ENCODE measurements around the gene ATP5PD.

GRCh38 chr17:75012346-75013091, 34.2 kb downstream of the ATP5PD start, which contains the start of gene MRPL58:
- TF ChIP-seq, protein P1, sequence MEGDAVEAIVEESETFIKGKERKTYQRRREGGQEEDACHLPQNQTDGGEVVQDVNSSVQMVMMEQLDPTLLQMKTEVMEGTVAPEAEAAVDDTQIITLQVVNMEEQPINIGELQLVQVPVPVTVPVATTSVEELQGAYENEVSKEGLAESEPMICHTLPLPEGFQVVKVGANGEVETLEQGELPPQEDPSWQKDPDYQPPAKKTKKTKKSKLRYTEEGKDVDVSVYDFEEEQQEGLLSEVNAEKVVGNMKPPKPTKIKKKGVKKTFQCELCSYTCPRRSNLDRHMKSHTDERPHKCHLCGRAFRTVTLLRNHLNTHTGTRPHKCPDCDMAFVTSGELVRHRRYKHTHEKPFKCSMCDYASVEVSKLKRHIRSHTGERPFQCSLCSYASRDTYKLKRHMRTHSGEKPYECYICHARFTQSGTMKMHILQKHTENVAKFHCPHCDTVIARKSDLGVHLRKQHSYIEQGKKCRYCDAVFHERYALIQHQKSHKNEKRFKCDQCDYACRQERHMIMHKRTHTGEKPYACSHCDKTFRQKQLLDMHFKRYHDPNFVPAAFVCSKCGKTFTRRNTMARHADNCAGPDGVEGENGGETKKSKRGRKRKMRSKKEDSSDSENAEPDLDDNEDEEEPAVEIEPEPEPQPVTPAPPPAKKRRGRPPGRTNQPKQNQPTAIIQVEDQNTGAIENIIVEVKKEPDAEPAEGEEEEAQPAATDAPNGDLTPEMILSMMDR (IDR thresholded peaks at IDR 0.05; ENCODE audit: low read depth, low read length, poor library complexity, severe bottlenecking) = peak; percentile 49
- TF ChIP-seq EZH2phosphoT487 (IDR thresholded peaks at IDR 0.05; ENCODE audit: borderline replicate concordance, low read length) = no peak

All from DOHH2 (cell line).